K562 (cell line): ENCODE measurements around the gene EGF. TPM values are rescaled to one million over a fixed set of nuclear protein-coding genes. Genes with fewer than 3 reads are reported as not detected.

ENCODE experiments used
- ATAC-seq: fragments of 200-7000 bp; cut with Tn5 transposase; 3 replicates; pipeline ENCODE4 v1.9.1; 2020; ENCODE audit warnings: moderate library complexity
- BruUV-seq: library from RNA; stranded (reverse); fragments of 400-500 nt; replicated peaks from 2 replicates; lab custom pipeline; 2021; lab: Mats Ljungman, UMichigan
- CTCF ChIA-PET: fragments of 300-600 bp; formaldehyde crosslinking; extraction: SDS; loops from one replicate; lab custom pipeline; 2021; ENCODE audit warnings: low intra/inter-chr PET ratio; lab: Yijun Ruan, JAX
- POLR2A ChIA-PET: fragments of 300-600, 350-650 bp; sonication (Branson Sonifier 250); formaldehyde crosslinking; extraction: SDS; loops from one replicate; lab custom pipeline; 2021; ENCODE audit warnings: antibody characterized with exemption, inconsistent platforms; lab: Yijun Ruan, JAX
- DNase-seq, 4 experiments: peaks; one replicate each; pipeline versions ENCODE4 v3.0.0 to v3.0.0-alpha.2; 2011 to 2018; ENCODE audit warnings: low spot score in 3 of 4, mixed read lengths in 3 of 4; ENCODE audit errors: extremely low read depth in 1 of 4
- FAIRE-seq: peaks from 2 replicates; lab custom pipeline; 2011; peaks lifted over from hg19 to GRCh38; lab: Jason Lieb, UNC
- H2AFZ ChIP-seq: 2 replicates; pipeline ENCODE4 v1.6.0; 2011; ENCODE audit warnings: low read depth, low read length, control low read depth, inconsistent platforms
- H3K27ac ChIP-seq: fragments of 200-600 bp; 3 replicates; pipeline ENCODE4 v1.8.0; 2011; ENCODE audit warnings: low read depth, mild to moderate bottlenecking, control low read depth, inconsistent platforms, low read length, moderate library complexity, mixed read lengths; ENCODE audit errors: extremely low read depth
- H3K27me3 ChIP-seq, 2 experiments: fragments of 300-600 bp in 1 of 2; 2 replicates in 1 of 2; 3 replicates in 1 of 2; pipeline versions ENCODE4 v1.6.0 to v1.8.0; 2011; ENCODE audit warnings: inconsistent platforms in 2 of 2, low read length in 2 of 2, mild to moderate bottlenecking in 1 of 2, mixed read lengths in 1 of 2, moderate library complexity in 1 of 2; ENCODE audit not compliant: control insufficient read depth in 2 of 2, insufficient read depth in 2 of 2
- H3K36me3 ChIP-seq: fragments of 300-600 bp; 3 replicates; pipeline ENCODE4 v1.8.0; 2011; ENCODE audit warnings: mild to moderate bottlenecking, low read length, inconsistent platforms; ENCODE audit not compliant: control insufficient read depth, insufficient read depth
- H3K4me1 ChIP-seq, 2 experiments: fragments of 200-600 bp in 1 of 2; replicated peaks in 1 of 2; 2 replicates in 1 of 2; 3 replicates in 1 of 2; pipeline versions ENCODE4 v1.5.1 to v1.8.0; 2011; ENCODE audit warnings: inconsistent platforms in 2 of 2, low read length in 2 of 2, mild to moderate bottlenecking in 1 of 2, mixed read lengths in 1 of 2, moderate library complexity in 1 of 2; ENCODE audit not compliant: control insufficient read depth in 2 of 2, insufficient read depth in 2 of 2
- H3K4me2 ChIP-seq: 2 replicates; pipeline ENCODE4 v1.6.1; 2011; ENCODE audit warnings: low read length, control low read depth, inconsistent platforms, mixed read lengths; ENCODE audit not compliant: insufficient read depth
- H3K4me3 ChIP-seq: fragments of 200-600 bp; sonication (generic), shearing (Covaris generic); 2 replicates; pipeline ENCODE4 v1.5.1; 2016; ENCODE audit warnings: control low read depth, inconsistent platforms
- H3K79me2 ChIP-seq: fragments of 200-600 bp; 3 replicates; pipeline ENCODE4 v1.8.0; 2011; ENCODE audit warnings: low read length, inconsistent platforms; ENCODE audit not compliant: control insufficient read depth, insufficient read depth
- H3K9ac ChIP-seq, 2 experiments: 2 replicates each; pipeline versions ENCODE4 v1.6.0 to v1.6.1; 2011; ENCODE audit warnings: low read depth in 2 of 2, low read length in 2 of 2, control low read depth in 1 of 2, inconsistent platforms in 1 of 2, mild to moderate bottlenecking in 1 of 2, mixed read lengths in 1 of 2; ENCODE audit not compliant: insufficient read depth in 1 of 2
- H3K9me1 ChIP-seq: one replicate; pipeline ENCODE4 v1.6.0; 2011; ENCODE audit warnings: inconsistent platforms, mild to moderate bottlenecking, low read length, moderate library complexity; ENCODE audit not compliant: control insufficient read depth, insufficient read depth
- H3K9me3 ChIP-seq: replicated peaks from 2 replicates; pipeline ENCODE4 v1.5.1; 2011; ENCODE audit warnings: low read depth, low read length, inconsistent platforms; ENCODE audit not compliant: control insufficient read depth, insufficient read depth
- H4K20me1 ChIP-seq: replicated peaks from 2 replicates; pipeline ENCODE4 v1.6.1; 2011; ENCODE audit warnings: low read length, inconsistent platforms, mixed read lengths; ENCODE audit not compliant: control insufficient read depth, insufficient read depth
- ADNP ChIP-seq: fragments of 200-800 bp; sonication (Bioruptor generic); IDR thresholded peaks from 2 replicates; pipeline ENCODE4 v1.6.1; 2016; ENCODE audit warnings: missing genetic modification characterization, missing compliant biosample characterization
- C11orf30 ChIP-seq: fragments of 450-650 bp; IDR thresholded peaks from 2 replicates; pipeline ENCODE4 v1.6.1; 2016; ENCODE audit warnings: low read depth, mild to moderate bottlenecking
- L3MBTL2 ChIP-seq: fragments of 450-650 bp; IDR thresholded peaks from 2 replicates; pipeline ENCODE4 v1.6.1; 2016; ENCODE audit warnings: mild to moderate bottlenecking, moderate library complexity
- MAFF ChIP-seq: IDR thresholded peaks from 2 replicates; pipeline ENCODE4 v1.6.1; 2012; ENCODE audit warnings: low read length, improper control_type of control experiment
- MAFG ChIP-seq: fragments of 450-650 bp; conservative IDR thresholded peaks from 2 replicates; pipeline ENCODE4 v1.6.1; 2016; ENCODE audit warnings: missing genetic modification characterization, missing compliant biosample characterization
- MAFK ChIP-seq: IDR thresholded peaks from 2 replicates; pipeline ENCODE4 v1.6.1; 2011; ENCODE audit warnings: low read length, improper control_type of control experiment
- MEF2A ChIP-seq: IDR thresholded peaks from 2 replicates; pipeline ENCODE4 v1.6.1; 2011; ENCODE audit warnings: low read depth, mild to moderate bottlenecking, low read length, moderate library complexity; ENCODE audit not compliant: control insufficient read depth
- TCF7L2 ChIP-seq: fragments of 150-350 bp; IDR thresholded peaks from 2 replicates; pipeline ENCODE4 v1.6.1; 2016; ENCODE audit warnings: low read depth, mild to moderate bottlenecking, low read length, moderate library complexity
- ZNF316 ChIP-seq: fragments of 450-650 bp; IDR thresholded peaks from 2 replicates; pipeline ENCODE4 v1.6.1; 2016
- WGBS: fragments of 100-300 bp; shearing (Covaris generic); methylation state at CpG from one replicate; pipeline ENCODE4 v1.1.6; 2016; ENCODE audit warnings: low coverage, mixed read lengths; ENCODE audit not compliant: insufficient coverage; ENCODE audit errors: missing lambda C conversion rate; 5-methylcytosine and 5-hydroxymethylcytosine counted together
- in situ Hi-C: fragments of 300-500 bp; cut with MboI; formaldehyde crosslinking; loops from 4 replicates; pipeline ENCODE4 v1.15.0; 2018; ENCODE audit warnings: inconsistent platforms, mixed read lengths
- intact Hi-C: fragments of 100-400 bp; cut with micrococcal nuclease; formaldehyde crosslinking; loops from 2 replicates; pipeline ENCODE4 v1.14.2; 2022
- polyA plus RNA-seq, 8 experiments: library from polyadenylated mRNA; depleted of rRNA in 4 of 8; stranded (reverse) in 5 of 8; unstranded in 3 of 8; fragments of >200 nt; fragmentation: Nextera tagmentation in 2 of 8; fragmentation: Illumina TruSeq in 1 of 8; extraction: Ambion mirVana in 2 of 8; extraction: Trizol in 1 of 8; gene quantifications; 2 replicates each; pipeline versions ENCODE4 v1.2.1 to v1.2.3, GENCODE V29; 2011 to 2014; ENCODE audit warnings: inconsistent platforms in 1 of 8, missing spikeins in 1 of 8
- total RNA-seq, 7 experiments: library from RNA; depleted of rRNA in 6 of 7; stranded (reverse); fragments of >200 nt in 6 of 7; fragmentation: Illumina TruSeq in 2 of 7; extraction: Trizol in 2 of 7; gene quantifications; 2 replicates each; pipeline versions ENCODE4 v1.2.1 to v1.2.3, GENCODE V29; 2011 to 2021; ENCODE audit warnings: low replicate concordance in 1 of 7
- TF ChIP-seq, protein P1 (sequence below): fragments of 200-400 bp; formaldehyde crosslinking; IDR thresholded peaks from 2 replicates; pipeline ENCODE4 v1.6.1; 2017; ENCODE audit warnings: mild to moderate bottlenecking, low read depth, low read length, moderate library complexity

EGF gene
- total and polyA plus RNA-seq, 9 of the 15 experiments (the other 6 are each of a cell fraction or from before 2014, with no cell fraction given), result 0.32 to 3.1 (median 1.3) TPM

DNA sequence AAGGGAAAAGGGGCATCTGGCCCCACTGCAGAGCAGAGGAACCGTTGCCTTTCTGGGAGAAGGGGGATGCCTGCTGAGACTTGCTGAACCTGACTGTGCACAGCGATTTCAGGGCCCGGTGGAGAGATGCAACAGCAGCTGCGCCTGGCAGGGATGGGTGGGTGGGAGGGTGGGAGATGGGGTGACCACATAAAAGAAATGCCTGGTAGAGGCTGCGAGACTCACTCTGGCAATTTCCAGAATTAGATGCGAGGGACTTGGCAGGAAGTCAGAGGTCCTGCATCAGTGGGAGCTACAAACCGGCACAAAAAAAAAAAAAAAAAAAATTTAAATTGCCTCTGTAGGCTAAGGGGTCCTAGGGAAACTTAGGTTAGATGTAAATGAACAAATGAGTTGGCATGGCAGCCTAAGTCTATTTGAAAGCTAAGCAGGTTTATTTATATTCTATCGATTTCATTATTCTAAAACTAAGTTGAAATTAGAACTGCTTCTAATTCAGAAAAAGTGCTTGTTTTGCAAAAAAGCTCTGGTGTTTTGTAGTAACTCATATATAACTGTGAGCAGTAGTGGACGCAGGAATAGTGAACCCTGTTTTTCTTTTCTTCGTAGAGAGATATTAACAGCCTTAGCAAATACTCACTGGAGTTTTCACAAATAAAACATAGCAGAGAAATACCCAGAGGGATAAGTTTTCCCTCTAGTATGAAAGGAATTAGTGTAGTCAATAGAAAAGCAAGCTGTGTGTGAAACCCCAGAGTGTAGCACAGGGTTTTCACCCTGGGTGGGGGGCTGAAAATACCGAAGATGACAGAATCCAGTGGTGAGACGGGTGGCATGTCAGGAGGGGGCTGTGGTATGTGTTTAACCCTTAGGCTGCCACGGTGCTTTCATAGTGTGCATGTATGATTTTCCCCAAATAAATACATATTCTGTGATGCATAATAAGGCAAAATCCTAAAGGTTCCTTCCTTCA is 130.1 kb downstream of the EGF start:
- intact Hi-C loops, result no loop called here
- Histone ChIP-seq H3K79me2 (no peaks in the 10 kb centered on the region), H3K4me2 (no peak overlapping the region), H3K9me1 (no peaks in the 10 kb centered on the region), H4K20me1 (no peaks in the 10 kb centered on the region), H3K9ac (no peak overlapping the region), H3K27me3 (peaks cover 7 to 11% of the 10 kb centered on the region in 2 experiments; a peak in 2 of 5 replicates), H3K4me3 (no peak overlapping the region), H2AFZ (no peak overlapping the region), H3K9me3 (no peaks in the 10 kb centered on the region), H3K36me3 (peaks cover 4% of the 10 kb centered on the region; the same call in 1 of the 3 replicates), H3K27ac (no peak overlapping the region), H3K4me1 (no peaks in the 10 kb centered on the region)
- no peak for FAIRE-seq
- DNase-seq, result no peak
- BruUV-seq, result no TSS peak
- in situ Hi-C loops, result no loop called here
- WGBS, result 5% methylated on average over 8 of the region's 13 CpGs
- ChIA-PET CTCF (interaction anchor here (0.6 kb wide), 1 partner anchor 476 kb away, joined by 5 read pairs; no protein-coding TSS in a partner anchor), POLR2A (interaction anchor here (0.5 to 0.6 kb wide), 4 partner anchors 11 to 928 kb away, joined by 3 to 4 read pairs (median 3); no protein-coding TSS in a partner anchor)
- TF ChIP-seq MAFF (peak; percentile 17; the same call in 1 of the 2 replicates), TCF7L2 (no peak), C11orf30 (peak; percentile 51; the same call in 1 of the 2 replicates), ZNF316 (peak; percentile 78), ADNP (no peak), L3MBTL2 (no peak), MAFG (tag) (peak; percentile 42; the same call in 1 of the 2 replicates), MEF2A (no peak), MAFK (peak; percentile 21; the same call in 1 of the 2 replicates)
- TF ChIP-seq, protein P1, sequence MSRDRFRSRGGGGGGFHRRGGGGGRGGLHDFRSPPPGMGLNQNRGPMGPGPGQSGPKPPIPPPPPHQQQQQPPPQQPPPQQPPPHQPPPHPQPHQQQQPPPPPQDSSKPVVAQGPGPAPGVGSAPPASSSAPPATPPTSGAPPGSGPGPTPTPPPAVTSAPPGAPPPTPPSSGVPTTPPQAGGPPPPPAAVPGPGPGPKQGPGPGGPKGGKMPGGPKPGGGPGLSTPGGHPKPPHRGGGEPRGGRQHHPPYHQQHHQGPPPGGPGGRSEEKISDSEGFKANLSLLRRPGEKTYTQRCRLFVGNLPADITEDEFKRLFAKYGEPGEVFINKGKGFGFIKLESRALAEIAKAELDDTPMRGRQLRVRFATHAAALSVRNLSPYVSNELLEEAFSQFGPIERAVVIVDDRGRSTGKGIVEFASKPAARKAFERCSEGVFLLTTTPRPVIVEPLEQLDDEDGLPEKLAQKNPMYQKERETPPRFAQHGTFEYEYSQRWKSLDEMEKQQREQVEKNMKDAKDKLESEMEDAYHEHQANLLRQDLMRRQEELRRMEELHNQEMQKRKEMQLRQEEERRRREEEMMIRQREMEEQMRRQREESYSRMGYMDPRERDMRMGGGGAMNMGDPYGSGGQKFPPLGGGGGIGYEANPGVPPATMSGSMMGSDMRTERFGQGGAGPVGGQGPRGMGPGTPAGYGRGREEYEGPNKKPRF, result no peak
- ATAC-seq, result peak; percentile 25; the same call in 2 of the 3 replicates
